HG03521 (cell line): ENCODE measurements around the gene CDKN2B-AS1.
"Not testable (repeated sequence)": the region's sequence is repeated elsewhere in the genome, so short reads cannot be mapped to it uniquely, and the experiment has no call there.

Source experiments
- ATAC-seq: cut with Tn5 transposase; IDR thresholded peaks from one replicate; pipeline ENCODE4 v1.9.1; 2021; ENCODE audit warnings: mild to moderate bottlenecking, moderate library complexity; ENCODE audit not compliant: unreplicated experiment

CDKN2B-AS1 gene

GRCh38 chr9:22041344-22041743 is 46.8 kb downstream of the CDKN2B-AS1 start:
- ATAC-seq: no peak

- ATAC-seq: no peak
These were observed 47.2 kb downstream of the CDKN2B-AS1 start for GRCh38 chr9:22041775-22042174.

- ATAC-seq: no peak
These were observed 49.3 kb downstream of the CDKN2B-AS1 start for GRCh38 chr9:22043928-22044327.

- no peak for ATAC-seq
These were observed 50.0 kb downstream of the CDKN2B-AS1 start for GRCh38 chr9:22044583-22044982.

GRCh38 chr9:22045423-22045822 is 50.8 kb downstream of the CDKN2B-AS1 start:
- no peak for ATAC-seq

GRCh38 chr9:22046243-22046885 is 51.8 kb downstream of the CDKN2B-AS1 start:
- no peak for ATAC-seq

GRCh38 chr9:22047596-22047995 is 53.0 kb downstream of the CDKN2B-AS1 start:
- ATAC-seq: no peak

GRCh38 chr9:22049411-22049810 is 54.8 kb downstream of the CDKN2B-AS1 start:
- no peak for ATAC-seq

GRCh38 chr9:22050924-22051323 is 56.3 kb downstream of the CDKN2B-AS1 start:
- ATAC-seq: peak; percentile 72

- no peak for ATAC-seq
These were observed 57.9 kb downstream of the CDKN2B-AS1 start for GRCh38 chr9:22052376-22052945.

GRCh38 chr9:22053178-22053577 is 58.6 kb downstream of the CDKN2B-AS1 start:
- no peak for ATAC-seq

- no peak for ATAC-seq
These were observed 59.5 kb downstream of the CDKN2B-AS1 start for GRCh38 chr9:22054076-22054475.

- ATAC-seq: no peak
These were observed 59.9 kb downstream of the CDKN2B-AS1 start for GRCh38 chr9:22054529-22054928.

- no peak for ATAC-seq
These were observed 60.5 kb downstream of the CDKN2B-AS1 start for GRCh38 chr9:22055090-22055489.

- no peak for ATAC-seq
These were observed 61.8 kb downstream of the CDKN2B-AS1 start for GRCh38 chr9:22056402-22056801.

GRCh38 chr9:22057972-22058371 is 63.4 kb downstream of the CDKN2B-AS1 start:
- ATAC-seq: not testable (repeated sequence)

- ATAC-seq: no peak
These were observed 66.3 kb downstream of the CDKN2B-AS1 start for GRCh38 chr9:22060831-22061383.

GRCh38 chr9:22064957-22065356 is 70.4 kb downstream of the CDKN2B-AS1 start:
- ATAC-seq: no peak

GRCh38 chr9:22065431-22066200 is 71.0 kb downstream of the CDKN2B-AS1 start:
- ATAC-seq: no peak

GRCh38 chr9:22067196-22067595 is 72.6 kb downstream of the CDKN2B-AS1 start:
- ATAC-seq: no peak

GRCh38 chr9:22068369-22068768 is 73.8 kb downstream of the CDKN2B-AS1 start:
- ATAC-seq: no peak

- ATAC-seq: no peak
These were observed 78.8 kb downstream of the CDKN2B-AS1 start for GRCh38 chr9:22073349-22073748.
